K562 (cell line): ENCODE results near the gene GPR37L1. TPM values are rescaled to one million over a fixed set of nuclear protein-coding genes. Genes with fewer than 3 reads are reported as not detected.

Source experiments
- ARHGAP35 ChIP-seq: fragments of 450-650 bp; IDR thresholded peaks from 2 replicates; pipeline ENCODE4 v1.6.1; 2018; ENCODE audit not compliant: partially characterized antibody
- CCNT2 ChIP-seq: IDR thresholded peaks from 2 replicates; pipeline ENCODE4 v1.6.1; 2011; ENCODE audit warnings: borderline replicate concordance, low read depth, mild to moderate bottlenecking, moderate library complexity, mixed read lengths, low read length; ENCODE audit not compliant: insufficient read length; ENCODE audit errors: extremely low read depth
- CUX1 ChIP-seq: fragments of 200-800 bp; sonication (Bioruptor generic); IDR thresholded peaks from 2 replicates; pipeline ENCODE4 v1.6.1; 2016; ENCODE audit warnings: missing genetic modification characterization, missing compliant biosample characterization
- ESRRA ChIP-seq: fragments of 450-650 bp; IDR thresholded peaks from 2 replicates; pipeline ENCODE4 v1.6.1; 2014; ENCODE audit warnings: low read depth, mild to moderate bottlenecking, moderate library complexity, borderline replicate concordance
- GTF2B ChIP-seq: IDR thresholded peaks from 2 replicates; pipeline ENCODE4 v1.6.1; 2011; ENCODE audit not compliant: insufficient read length; ENCODE audit errors: extremely low read depth
- HDAC1 ChIP-seq, 2 experiments: fragments of 450-650 bp; IDR thresholded peaks; 2 replicates each; pipeline ENCODE4 v1.6.1; 2016 to 2017; ENCODE audit warnings: inconsistent platforms in 1 of 2, mild to moderate bottlenecking in 1 of 2, moderate library complexity in 1 of 2
- HDAC2 ChIP-seq: fragments of 450-650 bp; IDR thresholded peaks from 2 replicates; pipeline ENCODE4 v1.6.1; 2016; ENCODE audit warnings: mild to moderate bottlenecking
- MTA2 ChIP-seq: fragments of 450-650 bp; IDR thresholded peaks from 2 replicates; pipeline ENCODE4 v1.6.1; 2016; ENCODE audit warnings: low read depth
- NFXL1 ChIP-seq: fragments of 450-650 bp; formaldehyde crosslinking; IDR thresholded peaks from 2 replicates; pipeline ENCODE4 v1.4.0; 2021; ENCODE audit warnings: mild to moderate bottlenecking
- OTX1 ChIP-seq: fragments of 450-650 bp; formaldehyde crosslinking; IDR thresholded peaks from 2 replicates; pipeline ENCODE4 v1.4.0; 2022; ENCODE audit warnings: mild to moderate bottlenecking
- PBX2 ChIP-seq, 2 experiments: IDR thresholded peaks in 1 of 2; conservative IDR thresholded peaks in 1 of 2; 2 replicates each; pipeline ENCODE4 v1.6.1; 2016; ENCODE audit warnings: low read depth in 2 of 2, mild to moderate bottlenecking in 1 of 2, missing compliant biosample characterization in 1 of 2, missing genetic modification characterization in 1 of 2, moderate library complexity in 1 of 2
- RB1 ChIP-seq: fragments of 450-650 bp; IDR thresholded peaks from 2 replicates; pipeline ENCODE4 v1.6.1; 2017; ENCODE audit warnings: low read depth, mild to moderate bottlenecking
- RBFOX2 ChIP-seq: fragments of 200-400 bp; formaldehyde crosslinking; IDR thresholded peaks from 2 replicates; pipeline ENCODE4 v1.6.1; 2017; ENCODE audit warnings: low read depth, mild to moderate bottlenecking, low read length, moderate library complexity
- RFX7 ChIP-seq: fragments of 250-450 bp; sonication (Bioruptor Pico); IDR thresholded peaks from 2 replicates; pipeline ENCODE4 v1.5.1; 2021; ENCODE audit warnings: mild to moderate bottlenecking
- SMAD4 ChIP-seq: fragments of 250-450 bp; sonication (Bioruptor Pico); conservative IDR thresholded peaks from 2 replicates; pipeline ENCODE4 v1.8.0; 2021; ENCODE audit warnings: inconsistent platforms, mild to moderate bottlenecking, moderate library complexity
- TAF15 ChIP-seq: fragments of 200-400 bp; formaldehyde crosslinking; IDR thresholded peaks from 2 replicates; pipeline ENCODE4 v1.6.1; 2017; ENCODE audit warnings: mild to moderate bottlenecking, low read depth, low read length, moderate library complexity
- TRIM24 ChIP-seq, 2 experiments: fragments of 450-650 bp; IDR thresholded peaks; 2 replicates each; pipeline ENCODE4 v1.6.1; 2016
- ZBTB7A ChIP-seq: IDR thresholded peaks from 2 replicates; pipeline ENCODE4 v1.6.1; 2011; ENCODE audit warnings: low read depth, mild to moderate bottlenecking, low read length, moderate library complexity, borderline replicate concordance; ENCODE audit not compliant: control insufficient read depth
- ZNF134 ChIP-seq: fragments of 250-450 bp; sonication (Bioruptor Pico); conservative IDR thresholded peaks from 2 replicates; pipeline ENCODE4 v1.4.0; 2020
- polyA plus RNA-seq, 8 experiments: library from polyadenylated mRNA; depleted of rRNA in 4 of 8; stranded (reverse) in 5 of 8; unstranded in 3 of 8; fragments of >200 nt; fragmentation: Nextera tagmentation in 2 of 8; fragmentation: Illumina TruSeq in 1 of 8; extraction: Ambion mirVana in 2 of 8; extraction: Trizol in 1 of 8; gene quantifications; 2 replicates each; pipeline versions ENCODE4 v1.2.1 to v1.2.3, GENCODE V29; 2011 to 2014; ENCODE audit warnings: inconsistent platforms in 1 of 8, missing spikeins in 1 of 8
- total RNA-seq, 7 experiments: library from RNA; depleted of rRNA in 6 of 7; stranded (reverse); fragments of >200 nt in 6 of 7; fragmentation: Illumina TruSeq in 2 of 7; extraction: Trizol in 2 of 7; gene quantifications; 2 replicates each; pipeline versions ENCODE4 v1.2.1 to v1.2.3, GENCODE V29; 2011 to 2021; ENCODE audit warnings: low replicate concordance in 1 of 7

Gene GPR37L1
- total and polyA plus RNA-seq, 9 of the 15 experiments (the other 6 are each of a cell fraction or from before 2014, with no cell fraction given), result not detected

- no peak for TF ChIP-seq CUX1 (CRISPR knock-in tag)
- peak; percentile 41; the same call in 1 of the 2 replicates for TF ChIP-seq HDAC2
- no peak for TF ChIP-seq RBFOX2
- TF ChIP-seq OTX1, result no peak
- TF ChIP-seq HDAC1 (IDR thresholded peaks at IDR 0.05), result no peak
- no peak for TF ChIP-seq ZNF134 (CRISPR knock-in tag)
- peak; percentile 41; the same call in 1 of the 2 replicates for TF ChIP-seq MTA2
- peak; percentile 45 for TF ChIP-seq CCNT2
- no peak for TF ChIP-seq GTF2B
- peak; percentile 50; the same call in 1 of the 2 replicates for TF ChIP-seq RB1
- TF ChIP-seq ZBTB7A, result 0 out of 2 replicates have a peak, but pooled peaks have one; percentile 35
- TF ChIP-seq ESRRA, result peak; percentile 8; the same call in 1 of the 2 replicates
- TF ChIP-seq ARHGAP35, result no peak
- TF ChIP-seq TAF15, result no peak
- TF ChIP-seq SMAD4 (CRISPR knock-in tag), result no peak
- TF ChIP-seq PBX2 (CRISPR knock-in tag; IDR thresholded peaks at IDR 0.05; ENCODE audit: low read depth), result no peak
- no peak for TF ChIP-seq PBX2 (tag; conservative IDR thresholded peaks at IDR 0.05; ENCODE audit: low read depth)
- no peak for TF ChIP-seq NFXL1
- TF ChIP-seq RFX7 (CRISPR knock-in tag), result no peak
- 0 out of 4 replicates have a peak, but pooled peaks of 1 of the 2 experiments have one; percentile 37 for TF ChIP-seq TRIM24 (IDR thresholded peaks at IDR 0.05)
Observed at GRCh38 chr1:202106340-202107254, 16.1 kb upstream of the GPR37L1 start (continued).
